OCI-LY7 (cell line): ENCODE data around the gene GALNT14. TPM values are rescaled to one million over a fixed set of nuclear protein-coding genes. Genes with fewer than 3 reads are reported as not detected.

Experiments used
- BruUV-seq: library from RNA; stranded (reverse); fragments of 400-500 nt; replicated peaks from 2 replicates; lab custom pipeline; 2021; lab: Mats Ljungman, UMichigan
- CTCF ChIA-PET: fragments of 300-600 bp; sonication (Branson Sonifier 250); formaldehyde crosslinking; loops from one replicate; lab custom pipeline; 2022; ENCODE audit warnings: antibody characterized with exemption; ENCODE audit not compliant: unreplicated experiment; lab: Charles Lee
- POLR2A ChIA-PET: fragments of 300-600 bp; sonication (Branson Sonifier 250); formaldehyde crosslinking; loops from one replicate; lab custom pipeline; 2022; ENCODE audit warnings: antibody characterized with exemption; lab: Charles Lee
- DNase-seq: peaks from one replicate; pipeline ENCODE4 v3.0.0-alpha.2; 2015; ENCODE audit warnings: low spot score
- H2AFZ ChIP-seq: fragments of 200-600 bp; sonication (generic), shearing (Covaris generic); 2 replicates; pipeline ENCODE4 v1.6.1; 2014; ENCODE audit warnings: mild to moderate bottlenecking, antibody characterized with exemption, low read length, moderate library complexity
- H3K27ac ChIP-seq: fragments of 200-600 bp; sonication (generic); 2 replicates; pipeline ENCODE4 v1.5.1; 2014; ENCODE audit warnings: mixed run types, low read depth, mild to moderate bottlenecking, moderate library complexity, low read length, inconsistent platforms; ENCODE audit not compliant: poor library complexity, severe bottlenecking
- H3K36me3 ChIP-seq: fragments of 200-600 bp; sonication (generic); 2 replicates; pipeline ENCODE4 v1.6.1; 2014; ENCODE audit warnings: mild to moderate bottlenecking, antibody characterized with exemption, low read length, moderate library complexity, mixed read lengths; ENCODE audit not compliant: insufficient read depth
- H3K4me1 ChIP-seq: fragments of 200-600 bp; sonication (generic); 2 replicates; pipeline ENCODE4 v1.5.1; 2014; ENCODE audit warnings: mild to moderate bottlenecking, low read length; ENCODE audit not compliant: insufficient read depth, poor library complexity, severe bottlenecking
- H3K4me2 ChIP-seq: fragments of 200-600 bp; sonication (generic); 2 replicates; pipeline ENCODE4 v1.6.1; 2014; ENCODE audit warnings: mild to moderate bottlenecking, low read length
- H3K4me3 ChIP-seq: fragments of 200-600 bp; sonication (generic); 2 replicates; pipeline ENCODE4 v1.5.1; 2014; ENCODE audit warnings: mild to moderate bottlenecking, low read depth, low read length; ENCODE audit not compliant: poor library complexity, severe bottlenecking
- H3K79me2 ChIP-seq: fragments of 200-600 bp; sonication (generic); 2 replicates; pipeline ENCODE4 v1.6.1; 2016; ENCODE audit warnings: low read depth, mild to moderate bottlenecking, low read length, moderate library complexity, mixed read lengths; ENCODE audit not compliant: insufficient read depth
- H3K9me2 ChIP-seq: fragments of 200-600 bp; sonication (generic); 2 replicates; pipeline ENCODE4 v1.6.1; 2016; ENCODE audit warnings: mild to moderate bottlenecking, low read length, mixed read lengths; ENCODE audit not compliant: insufficient read depth
- H3K9me3 ChIP-seq: fragments of 200-600 bp; sonication (generic); 2 replicates; pipeline ENCODE4 v1.6.1; 2014; ENCODE audit warnings: mild to moderate bottlenecking, mixed run types, low read length, mixed read lengths
- H4K20me1 ChIP-seq: fragments of 200-600 bp; sonication (generic); 2 replicates; pipeline ENCODE4 v1.6.1; 2014; ENCODE audit warnings: mild to moderate bottlenecking, antibody characterized with exemption, low read length, moderate library complexity, mixed read lengths; ENCODE audit not compliant: insufficient read depth
- CTCF ChIP-seq: fragments of 200-600 bp; sonication (generic); conservative IDR thresholded peaks from 2 replicates; pipeline ENCODE4 v1.5.1; 2014; ENCODE audit warnings: mild to moderate bottlenecking, antibody characterized with exemption, low read length, moderate library complexity, mixed read lengths
- EZH2phosphoT487 ChIP-seq: fragments of 200-600 bp; sonication (generic); IDR thresholded peaks from 2 replicates; pipeline ENCODE4 v1.6.1; 2018; ENCODE audit warnings: low read depth, borderline replicate concordance, mild to moderate bottlenecking, mixed run types, antibody characterized with exemption, low read length, moderate library complexity, mixed read lengths
- intact Hi-C: fragments of 100-400 bp; cut with micrococcal nuclease; formaldehyde crosslinking; loops from one replicate; pipeline ENCODE4 v1.10.0; 2022; ENCODE audit not compliant: unreplicated experiment
- total RNA-seq, 2 experiments: library from RNA; depleted of rRNA in 1 of 2; stranded (reverse); fragments of >200 nt in 1 of 2; shearing (Covaris generic) in 1 of 2; gene quantifications; 2 replicates each; pipeline ENCODE4 v1.2.3, GENCODE V29; 2014 to 2022

GALNT14 gene
- total RNA-seq, 2 experiments from 2014 or later = 14.8 to 25.6 TPM

GRCh38 chr2:31097962-31098613, 40.2 kb downstream of the GALNT14 start:
- POLR2A ChIA-PET = interaction anchor here (1.6 kb wide), 1 partner anchor 15 kb away, joined by 5 read pairs; no protein-coding TSS in a partner anchor
- H3K4me2 ChIP-seq = peak overlapping the region; percentile 34
- H3K36me3 ChIP-seq = no peaks in the 10 kb centered on the region; the same call in 1 of the 2 replicates
- no peaks in the 10 kb centered on the region for H4K20me1 ChIP-seq
- TF ChIP-seq EZH2phosphoT487 (no peak), CTCF (no peak)
- H3K27ac ChIP-seq = no peak overlapping the region
- peak overlapping the region; percentile 12 for H3K4me3 ChIP-seq
- DNase-seq = no peak
- intact Hi-C loops = no loop called here
- CTCF ChIA-PET = no interaction called here
- H3K9me2 ChIP-seq = no peaks in the 10 kb centered on the region
- H2AFZ ChIP-seq = no peak overlapping the region
- H3K79me2 ChIP-seq = no peaks in the 10 kb centered on the region
- H3K9me3 ChIP-seq = no peaks in the 10 kb centered on the region
- H3K4me1 ChIP-seq = peaks cover 27% of the 10 kb centered on the region
- no TSS peak for BruUV-seq

- POLR2A ChIA-PET = no interaction called here
- Histone ChIP-seq H3K9me3 (no peaks in the 10 kb centered on the region), H3K9me2 (no peaks in the 10 kb centered on the region), H3K79me2 (no peaks in the 10 kb centered on the region), H3K27ac (no peak overlapping the region), H3K4me3 (no peak overlapping the region), H3K36me3 (no peaks in the 10 kb centered on the region), H4K20me1 (no peaks in the 10 kb centered on the region), H3K4me2 (no peak overlapping the region), H2AFZ (no peak overlapping the region), H3K4me1 (no peaks in the 10 kb centered on the region)
- CTCF ChIA-PET = no interaction called here
- DNase-seq = no peak
- BruUV-seq = no TSS peak
- intact Hi-C loops = no loop called here
- TF ChIP-seq EZH2phosphoT487 = no peak
- no peak for TF ChIP-seq CTCF
Observed at GRCh38 chr2:31090188-31090587, 48.1 kb downstream of the GALNT14 start.

- intact Hi-C loops = no loop called here
- Histone ChIP-seq H3K79me2 (no peaks in the 10 kb centered on the region), H4K20me1 (no peaks in the 10 kb centered on the region), H3K9me3 (no peaks in the 10 kb centered on the region), H3K4me2 (no peak overlapping the region), H3K4me1 (no peaks in the 10 kb centered on the region), H3K4me3 (no peak overlapping the region), H3K27ac (no peak overlapping the region), H2AFZ (no peak overlapping the region), H3K36me3 (no peaks in the 10 kb centered on the region), H3K9me2 (no peaks in the 10 kb centered on the region)
- ChIA-PET CTCF (no interaction called here), POLR2A (no interaction called here)
- TF ChIP-seq CTCF (no peak), EZH2phosphoT487 (no peak)
- BruUV-seq = no TSS peak
- no peak for DNase-seq
Observed at GRCh38 chr2:31089645-31090044, 48.6 kb downstream of the GALNT14 start.
